Neural crest cell (in vitro differentiated cells): ENCODE results near the gene CDC5L. TPM values are rescaled to one million over a fixed set of nuclear protein-coding genes. Genes with fewer than 3 reads are reported as not detected.

ENCODE experiments used
- DNase-seq: peaks from one replicate; pipeline ENCODE4 v3.0.0; 2021; ENCODE audit warnings: low read depth, mixed read lengths, low spot score
- H3K27ac Mint-ChIP-seq: one replicate; pipeline ENCODE4 v1.8.0; 2021; ENCODE audit warnings: mild to moderate bottlenecking, mixed read lengths; ENCODE audit not compliant: unreplicated experiment
- H3K27me3 Mint-ChIP-seq: 2 replicates; pipeline ENCODE4 v1.8.0; 2021; ENCODE audit warnings: low read depth, mild to moderate bottlenecking, mixed read lengths
- H3K36me3 Mint-ChIP-seq: 2 replicates; pipeline ENCODE4 v1.8.0; 2021; ENCODE audit warnings: low read depth, mild to moderate bottlenecking, mixed read lengths
- H3K4me1 Mint-ChIP-seq: 2 replicates; pipeline ENCODE4 v1.8.0; 2021; ENCODE audit warnings: mixed read lengths
- H3K4me3 Mint-ChIP-seq: one replicate; pipeline ENCODE4 v1.8.0; 2021; ENCODE audit warnings: mild to moderate bottlenecking, mixed read lengths
- H3K9me3 Mint-ChIP-seq: 2 replicates; pipeline ENCODE4 v1.8.0; 2021; ENCODE audit warnings: mixed read lengths
- CTCF ChIP-seq: fragments of 200-600 bp; sonication (generic); conservative IDR thresholded peaks from 2 replicates; pipeline ENCODE4 v1.5.0; 2021; ENCODE audit warnings: antibody characterized with exemption, mild to moderate bottlenecking
- total RNA-seq: library from RNA; stranded (reverse); gene quantifications from 2 replicates; pipeline ENCODE4 v1.2.1, GENCODE V29; 2021

CDC5L gene
- total RNA-seq, 1 donor from 2014 or later = 36.2 TPM

DNA sequence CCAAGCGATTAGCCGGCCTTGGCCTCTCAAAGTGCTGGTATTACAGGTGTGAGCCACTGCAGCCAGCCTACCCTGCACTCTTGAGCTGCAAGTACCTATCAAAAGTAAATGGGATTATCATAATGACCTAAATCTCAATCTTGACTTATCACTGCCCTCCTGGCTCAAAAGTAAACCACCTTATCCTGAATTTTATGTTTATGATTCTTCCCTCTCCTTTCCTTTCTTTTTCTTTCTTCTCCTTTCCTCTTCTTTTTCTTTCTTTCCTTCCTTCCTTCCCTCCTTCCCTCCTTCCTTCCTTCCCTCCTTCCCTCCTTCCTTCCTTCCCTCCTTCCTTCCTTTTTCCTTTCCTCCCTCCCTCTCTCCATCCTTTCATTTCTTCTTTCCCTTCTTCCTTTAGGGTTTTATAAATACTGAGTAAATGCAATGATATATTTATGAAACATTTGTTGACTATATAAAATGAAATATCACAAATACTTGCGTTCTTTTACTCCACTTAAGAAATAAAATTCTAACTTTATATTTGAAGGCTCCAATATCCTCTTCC lies 24.1 kb upstream of the CDC5L start:
- peaks cover 7% of the 10 kb centered on the region for H3K4me1 Mint-ChIP-seq
- no peak overlapping the region for H3K27ac Mint-ChIP-seq
- no peak for TF ChIP-seq CTCF
- H3K4me3 Mint-ChIP-seq = no peak overlapping the region
- no peaks in the 10 kb centered on the region for H3K36me3 Mint-ChIP-seq
- peaks cover 9% of the 10 kb centered on the region for H3K27me3 Mint-ChIP-seq
- DNase-seq = no peak
- no peaks in the 10 kb centered on the region for H3K9me3 Mint-ChIP-seq

DNA sequence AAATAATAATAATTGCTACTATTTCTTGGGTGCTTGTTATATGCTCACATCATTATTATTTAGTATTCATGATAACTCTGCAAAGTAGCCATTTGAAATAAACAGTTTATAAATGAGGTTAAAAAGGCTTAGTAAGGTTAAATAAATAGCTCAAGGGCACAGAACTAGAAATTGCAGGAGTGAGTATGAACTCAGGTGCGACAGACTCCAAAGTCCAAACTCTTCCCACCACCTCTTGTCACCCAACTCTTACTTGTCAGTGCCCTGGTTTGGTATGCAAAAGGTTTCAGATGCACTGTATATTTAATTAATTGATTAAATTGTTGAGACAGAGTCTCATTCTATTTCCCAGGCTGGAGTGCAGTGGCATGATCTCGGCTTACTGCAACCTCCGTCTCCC lies 20.7 kb upstream of the CDC5L start:
- Mint-ChIP-seq H3K27me3 (peaks cover 7% of the 10 kb centered on the region), H3K4me1 (peaks cover under 1% of the 10 kb centered on the region), H3K4me3 (no peak overlapping the region), H3K9me3 (no peaks in the 10 kb centered on the region), H3K27ac (no peak overlapping the region), H3K36me3 (no peaks in the 10 kb centered on the region)
- no peak for DNase-seq
- TF ChIP-seq CTCF = no peak

DNA sequence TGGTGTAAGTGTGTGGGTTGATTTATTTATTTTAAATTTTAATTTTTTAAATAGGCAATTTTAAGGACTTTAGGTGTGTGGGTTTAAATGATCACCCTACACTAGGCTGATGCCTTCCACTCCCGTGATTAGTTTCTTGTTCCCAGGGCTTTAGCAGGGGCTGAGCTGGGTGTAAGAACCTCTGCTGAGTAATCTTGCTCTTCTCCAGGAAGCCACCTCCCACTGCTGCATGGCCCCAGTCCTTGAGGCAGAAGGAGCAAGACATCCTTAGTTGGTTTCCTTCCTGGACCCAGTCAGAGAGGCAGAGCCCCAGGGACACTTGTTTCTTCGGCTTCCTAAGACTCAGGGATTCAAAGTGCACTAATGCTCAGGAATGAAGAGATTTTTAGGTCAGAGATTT lies 19.8 kb upstream of the CDC5L start:
- Mint-ChIP-seq H3K36me3 (no peaks in the 10 kb centered on the region), H3K4me1 (peaks cover under 1% of the 10 kb centered on the region), H3K4me3 (no peak overlapping the region), H3K27me3 (peaks cover 7% of the 10 kb centered on the region), H3K9me3 (no peaks in the 10 kb centered on the region), H3K27ac (no peak overlapping the region)
- DNase-seq = no peak
- TF ChIP-seq CTCF = no peak

- Mint-ChIP-seq H3K36me3 (no peaks in the 10 kb centered on the region), H3K9me3 (no peaks in the 10 kb centered on the region), H3K4me1 (peaks cover 6% of the 10 kb centered on the region), H3K27ac (no peak overlapping the region), H3K27me3 (no peaks in the 10 kb centered on the region), H3K4me3 (no peak overlapping the region)
- TF ChIP-seq CTCF = no peak
- no peak for DNase-seq
Measured at GRCh38 chr6:44373051-44373450, 14.5 kb upstream of the CDC5L start.

DNA sequence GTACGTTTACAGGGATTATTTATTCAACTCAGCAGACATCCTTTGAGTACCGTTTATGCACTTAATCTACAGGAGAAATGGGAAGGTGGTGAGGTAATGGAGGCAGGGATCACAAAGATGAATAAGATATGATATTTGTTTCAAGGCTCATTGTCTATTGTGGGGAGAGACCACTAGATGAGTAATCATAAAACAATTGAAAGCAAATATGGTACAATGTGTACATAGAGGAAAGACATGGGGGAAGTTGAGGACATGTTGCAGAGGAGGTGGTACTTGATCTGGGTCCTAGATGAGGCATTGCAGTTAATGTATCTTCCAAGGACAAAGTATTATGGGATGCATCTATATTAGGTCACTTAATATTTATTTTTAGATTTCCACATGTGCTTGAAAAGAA lies 13.7 kb upstream of the CDC5L start:
- Mint-ChIP-seq H3K9me3 (no peaks in the 10 kb centered on the region), H3K36me3 (no peaks in the 10 kb centered on the region), H3K27me3 (no peaks in the 10 kb centered on the region), H3K4me3 (no peak overlapping the region), H3K27ac (no peak overlapping the region), H3K4me1 (peaks cover 6% of the 10 kb centered on the region)
- no peak for TF ChIP-seq CTCF
- no peak for DNase-seq

- Mint-ChIP-seq H3K27ac (no peak overlapping the region), H3K36me3 (no peaks in the 10 kb centered on the region), H3K27me3 (no peaks in the 10 kb centered on the region), H3K9me3 (no peaks in the 10 kb centered on the region), H3K4me3 (no peak overlapping the region), H3K4me1 (peaks cover 6% of the 10 kb centered on the region)
- no peak for TF ChIP-seq CTCF
- DNase-seq = no peak
Measured at GRCh38 chr6:44375071-44375470, 12.4 kb upstream of the CDC5L start.
